ENCODE measurements around the gene ZNF10. TPM values are rescaled to one million over a fixed set of nuclear protein-coding genes. Genes with fewer than 3 reads are reported as not detected.

The ZNF10 gene
- total RNA-seq, 1 donor from 2014 or later = 23.3 TPM

DNA sequence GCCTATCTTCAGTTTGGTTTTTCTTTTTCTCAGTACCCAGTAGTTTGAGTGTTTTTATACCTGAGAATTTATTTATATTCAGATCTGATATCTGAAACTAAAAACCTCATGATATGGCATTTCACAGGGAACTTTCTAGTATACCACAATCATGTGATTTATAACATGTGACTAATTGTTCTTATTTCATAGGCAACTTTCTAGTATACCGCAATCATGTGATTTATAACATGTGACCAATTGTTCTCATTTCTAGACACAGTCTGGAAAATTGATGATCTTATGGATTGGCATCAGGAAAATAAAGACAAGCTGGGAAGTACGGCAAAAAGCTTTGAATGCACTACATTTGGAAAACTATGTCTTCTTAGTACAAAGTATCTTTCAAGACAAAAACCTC, 71.5 kb downstream of the ZNF10 start:
- DNase-seq (ENCODE audit: low spot score) = no peak

DNA sequence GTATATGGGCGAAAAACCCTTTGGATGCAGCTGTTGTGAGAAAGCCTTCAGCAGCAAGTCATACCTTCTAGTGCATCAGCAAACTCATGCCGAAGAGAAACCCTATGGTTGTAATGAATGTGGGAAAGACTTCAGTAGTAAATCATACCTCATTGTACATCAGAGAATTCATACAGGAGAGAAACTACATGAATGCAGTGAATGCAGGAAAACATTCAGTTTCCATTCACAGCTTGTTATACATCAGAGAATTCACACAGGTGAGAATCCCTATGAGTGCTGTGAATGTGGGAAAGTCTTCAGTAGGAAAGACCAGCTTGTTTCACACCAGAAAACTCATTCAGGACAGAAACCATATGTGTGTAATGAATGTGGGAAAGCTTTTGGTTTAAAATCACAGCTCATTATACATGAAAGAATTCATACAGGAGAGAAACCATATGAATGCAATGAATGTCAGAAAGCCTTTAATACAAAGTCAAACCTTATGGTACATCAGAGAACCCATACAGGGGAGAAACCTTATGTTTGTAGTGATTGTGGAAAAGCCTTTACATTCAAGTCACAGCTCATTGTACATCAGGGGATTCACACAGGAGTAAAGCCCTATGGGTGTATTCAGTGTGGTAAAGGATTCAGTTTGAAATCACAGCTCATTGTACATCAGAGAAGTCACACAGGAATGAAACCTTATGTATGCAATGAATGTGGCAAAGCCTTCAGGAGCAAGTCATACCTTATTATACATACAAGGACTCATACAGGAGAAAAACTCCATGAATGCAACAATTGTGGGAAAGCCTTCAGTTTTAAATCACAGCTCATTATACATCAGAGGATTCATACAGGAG, 72.3 kb downstream of the ZNF10 start:
- no peak for DNase-seq (ENCODE audit: low spot score)

DNA sequence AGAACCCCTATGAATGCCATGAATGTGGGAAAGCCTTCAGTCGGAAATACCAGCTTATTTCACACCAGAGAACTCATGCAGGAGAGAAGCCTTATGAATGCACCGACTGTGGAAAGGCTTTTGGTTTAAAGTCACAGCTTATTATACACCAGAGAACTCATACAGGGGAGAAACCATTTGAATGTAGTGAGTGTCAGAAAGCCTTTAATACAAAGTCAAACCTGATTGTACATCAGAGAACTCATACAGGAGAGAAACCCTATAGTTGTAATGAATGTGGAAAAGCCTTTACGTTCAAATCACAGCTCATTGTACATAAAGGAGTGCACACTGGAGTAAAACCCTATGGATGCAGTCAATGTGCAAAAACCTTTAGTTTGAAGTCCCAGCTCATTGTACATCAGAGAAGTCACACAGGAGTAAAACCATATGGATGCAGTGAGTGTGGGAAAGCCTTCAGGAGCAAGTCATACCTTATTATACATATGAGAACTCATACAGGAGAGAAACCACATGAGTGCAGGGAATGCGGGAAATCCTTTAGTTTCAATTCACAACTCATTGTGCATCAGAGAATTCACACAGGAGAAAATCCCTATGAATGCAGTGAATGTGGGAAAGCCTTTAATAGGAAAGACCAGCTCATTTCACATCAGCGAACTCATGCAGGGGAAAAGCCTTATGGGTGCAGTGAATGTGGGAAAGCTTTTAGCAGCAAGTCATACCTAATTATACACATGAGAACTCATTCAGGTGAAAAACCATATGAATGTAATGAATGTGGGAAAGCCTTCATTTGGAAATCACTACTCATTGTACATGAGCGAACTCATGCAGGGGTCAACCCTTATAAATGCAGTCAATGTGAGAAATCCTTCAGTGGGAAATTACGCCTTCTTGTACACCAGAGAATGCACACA, 73.2 kb downstream of the ZNF10 start:
- DNase-seq (ENCODE audit: low spot score) = no peak

DNA sequence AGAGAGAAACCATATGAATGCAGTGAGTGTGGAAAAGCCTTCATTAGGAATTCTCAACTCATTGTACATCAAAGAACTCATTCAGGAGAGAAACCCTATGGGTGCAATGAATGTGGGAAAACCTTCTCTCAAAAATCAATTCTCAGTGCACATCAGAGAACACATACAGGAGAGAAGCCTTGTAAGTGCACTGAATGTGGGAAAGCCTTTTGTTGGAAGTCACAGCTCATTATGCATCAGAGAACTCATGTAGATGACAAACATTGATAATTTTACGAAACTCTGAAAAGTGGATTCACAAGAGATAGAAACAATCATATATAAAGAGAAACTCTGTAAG, 73.8 kb downstream of the ZNF10 start:
- no peak for DNase-seq (ENCODE audit: low spot score)

DNA sequence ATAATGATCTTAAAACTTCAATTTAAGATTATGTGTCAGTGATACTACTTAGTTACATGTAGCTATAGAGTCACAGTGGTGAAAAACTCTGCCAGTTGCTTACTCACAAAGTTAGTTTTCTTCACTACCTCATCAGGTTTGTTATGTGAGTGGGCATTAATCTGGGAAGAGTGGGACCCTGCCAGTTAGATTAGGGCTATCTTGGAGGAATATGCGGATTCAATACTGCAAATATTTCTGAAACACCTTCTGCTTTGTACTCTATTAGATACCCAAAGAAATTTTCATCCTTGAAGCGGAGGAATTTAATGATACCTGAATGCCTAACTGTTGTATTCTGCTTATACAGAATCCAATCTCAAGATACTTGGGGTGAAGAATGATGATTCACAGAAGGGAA, 76.0 kb downstream of the ZNF10 start:
- no peak for DNase-seq (ENCODE audit: low spot score)

Other genes with a start within 250 kb of the ZNF10 start
- 67.0 TPM for gene CHFR, start 243.0 kb upstream of the ZNF10 start, total RNA-seq
- 24.4 TPM for gene ZNF605, start 174.3 kb upstream of the ZNF10 start, total RNA-seq
- 21.6 TPM for gene ZNF26, start 144.3 kb upstream of the ZNF10 start, total RNA-seq
- 39.7 TPM for gene ZNF84, start 93.1 kb upstream of the ZNF10 start, total RNA-seq
- gene ZNF140, start 49.7 kb upstream of the ZNF10 start, total RNA-seq = 26.9 TPM
- 3.5 TPM for gene ZNF891, start 353 bp upstream of the ZNF10 start, total RNA-seq
- gene ZNF268, start 50.9 kb downstream of the ZNF10 start, total RNA-seq = 30.6 TPM
- not detected for gene ANHX, start 105.2 kb downstream of the ZNF10 start, total RNA-seq

All from ureter (tissue), 1 donor.